Retinal pigment epithelial cell (primary cell): Measurements from ENCODE around the gene MGLL.

Experiments
- DNase-seq: peaks from one replicate; pipeline ENCODE4 v3.0.0-alpha.2; 2010; ENCODE audit warnings: low read depth
- H3K4me3 ChIP-seq: 2 replicates; pipeline ENCODE4 v1.5.1; 2011; ENCODE audit warnings: mild to moderate bottlenecking, low read length, control low read depth, moderate library complexity
- CTCF ChIP-seq: conservative IDR thresholded peaks from 2 replicates; pipeline ENCODE4 v1.5.1; 2011; ENCODE audit warnings: low read depth, low read length, control low read depth, inconsistent platforms

The MGLL gene

GRCh38 chr3:127839099-127839498, 16.8 kb upstream of the MGLL start:
- no peak overlapping the region for H3K4me3 ChIP-seq
- no peak for TF ChIP-seq CTCF
- DNase-seq, result no peak

DNA sequence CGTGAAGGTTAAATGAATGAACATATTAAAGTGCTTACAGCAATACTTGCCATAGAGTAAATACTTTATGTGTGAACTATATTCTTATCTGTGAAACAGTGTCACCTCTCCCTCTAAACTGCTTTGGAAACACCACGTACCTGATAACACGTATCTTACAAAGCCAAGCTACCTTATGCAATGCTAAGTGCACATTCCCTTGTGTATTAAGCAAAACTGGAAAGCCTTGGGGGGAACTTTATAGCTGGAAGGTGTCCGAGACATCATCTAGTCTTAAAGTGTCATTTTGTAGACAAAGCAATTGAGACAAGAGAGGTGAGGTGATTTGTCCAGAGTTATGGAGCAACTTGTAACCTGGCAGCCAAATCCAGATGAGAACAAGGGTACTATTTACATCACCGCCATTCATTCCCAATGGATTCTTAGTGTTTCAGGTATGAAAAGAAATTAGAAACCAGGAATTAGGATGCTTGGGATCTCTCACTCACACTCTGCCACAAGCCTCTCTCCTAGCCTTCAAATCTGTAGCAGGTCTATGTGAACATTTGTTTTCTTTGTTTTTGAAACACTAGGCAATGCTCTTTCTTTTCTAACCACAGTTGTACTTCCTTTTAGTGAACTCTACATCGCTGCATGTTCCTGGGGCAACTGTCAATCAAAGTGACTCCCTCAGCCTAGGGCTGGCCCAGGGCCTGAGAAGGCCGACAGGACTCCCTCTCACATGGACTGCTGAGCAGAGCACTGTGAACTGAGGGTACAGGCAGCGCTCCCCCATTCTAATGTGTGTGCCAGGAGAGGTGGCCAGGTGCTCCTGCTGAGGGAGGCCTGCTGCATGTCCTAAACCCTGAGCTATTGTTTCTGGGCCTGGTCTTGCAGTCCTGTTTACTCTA, 13.9 kb upstream of the MGLL start:
- no peak for TF ChIP-seq CTCF
- no peak for DNase-seq
- no peak overlapping the region for H3K4me3 ChIP-seq

DNA sequence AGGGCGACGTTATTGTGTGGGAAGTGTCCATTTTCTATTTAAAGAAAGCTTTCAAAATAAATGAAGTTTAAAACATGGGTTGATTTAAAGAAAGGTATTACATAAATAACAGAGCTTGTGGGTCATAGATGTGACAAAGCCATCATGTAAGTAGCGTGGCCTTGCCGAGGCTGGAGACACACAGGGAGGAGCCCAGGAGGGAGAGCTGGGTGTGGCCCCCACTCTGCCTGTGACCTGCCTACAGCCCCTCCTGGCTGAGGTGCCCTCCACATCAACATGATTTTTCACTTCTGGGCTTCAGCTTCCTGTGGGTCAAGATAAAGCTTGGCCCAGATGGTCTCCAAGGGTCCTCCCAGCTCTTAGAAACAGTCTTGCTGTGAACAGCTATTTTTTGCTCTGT, 12.5 kb upstream of the MGLL start:
- TF ChIP-seq CTCF, result no peak
- DNase-seq, result no peak
- no peak overlapping the region for H3K4me3 ChIP-seq

DNA sequence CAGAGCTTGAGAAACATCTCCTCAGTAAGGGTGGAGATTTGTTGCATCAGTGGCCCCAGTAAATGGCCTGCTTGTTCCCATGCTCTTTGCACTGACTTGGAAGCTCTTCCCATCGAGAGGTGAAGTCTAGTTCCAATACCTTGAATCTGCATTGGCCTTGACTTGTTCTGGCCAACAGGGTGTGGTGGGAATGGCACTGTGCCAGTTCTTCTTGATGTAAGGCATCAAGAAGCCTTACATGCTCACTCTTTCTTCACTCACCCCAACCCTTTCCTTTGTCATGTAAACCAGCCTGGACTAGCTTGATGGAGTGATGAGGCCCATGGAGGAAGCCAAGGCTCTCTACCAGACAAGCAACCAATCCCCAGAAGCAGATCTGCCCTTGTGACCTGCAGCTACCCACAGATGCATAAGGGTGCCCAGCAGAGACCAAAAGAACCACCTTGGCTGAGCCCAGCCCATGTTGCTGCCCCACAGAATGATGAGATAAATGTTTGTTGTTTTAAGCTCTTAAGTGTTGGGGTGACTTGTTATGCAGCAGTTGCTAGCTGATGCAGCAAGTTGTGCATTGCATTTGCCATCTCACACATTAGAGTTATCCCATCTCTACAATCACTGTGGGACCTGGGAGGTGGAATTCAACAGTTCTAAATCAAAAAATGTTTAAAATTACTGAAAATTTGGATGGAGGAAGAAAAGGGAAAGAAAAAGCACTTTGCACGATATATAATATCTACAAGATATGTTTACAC, 11.1 kb upstream of the MGLL start:
- DNase-seq, result no peak
- H3K4me3 ChIP-seq, result no peak overlapping the region
- no peak for TF ChIP-seq CTCF

DNA sequence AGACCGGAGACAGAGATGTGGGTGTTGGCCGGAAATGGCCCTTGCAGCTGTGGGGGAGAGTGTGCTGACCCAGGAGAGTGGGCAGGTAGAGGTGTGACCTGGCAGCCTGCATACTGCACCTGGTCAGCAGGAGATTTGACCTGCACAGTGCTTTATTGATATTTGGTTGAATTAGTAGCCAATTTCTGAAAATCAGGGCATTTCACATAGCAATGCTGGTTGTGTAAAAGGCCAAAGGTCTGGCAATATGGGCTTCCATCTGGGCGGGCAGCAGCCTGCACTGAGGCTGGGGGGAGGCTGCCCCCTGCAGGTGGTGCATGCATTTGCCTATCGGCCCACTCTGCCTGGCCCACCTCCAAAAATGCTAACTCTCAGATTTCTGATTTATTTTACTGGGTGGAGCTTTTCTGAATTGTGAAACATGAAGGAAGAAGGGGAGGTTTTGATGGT, 9.4 kb upstream of the MGLL start:
- no peak overlapping the region for H3K4me3 ChIP-seq
- TF ChIP-seq CTCF, result peak; percentile 65
- no peak for DNase-seq

GRCh38 chr3:127829537-127829936, 7.2 kb upstream of the MGLL start:
- no peak for DNase-seq
- H3K4me3 ChIP-seq, result no peak overlapping the region
- no peak for TF ChIP-seq CTCF
